ENCODE results near the gene GIGYF2.

Gene GIGYF2

DNA sequence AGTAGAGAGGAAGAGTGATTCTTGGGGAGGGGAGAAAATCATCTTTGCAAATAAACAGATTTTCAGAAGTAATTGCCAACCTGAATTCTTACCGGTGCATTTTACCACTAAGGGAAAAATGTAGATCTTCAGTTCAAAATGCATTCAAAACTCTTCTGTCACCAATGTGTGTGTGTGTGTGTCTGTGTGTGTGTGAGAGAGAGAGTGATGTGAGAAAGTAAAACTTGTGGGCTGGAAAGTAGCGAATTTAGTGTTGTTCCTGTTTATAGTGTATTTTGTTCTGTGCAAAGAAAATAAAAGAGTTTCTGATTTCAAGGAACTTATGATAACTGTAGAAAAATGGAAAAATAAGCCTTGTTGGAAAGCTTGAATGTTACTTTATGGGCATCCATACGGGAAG, 52.2 kb downstream of the GIGYF2 start:
- H4K20me1 ChIP-seq (ENCODE audit: insufficient read depth, low read length) = no peaks in the 10 kb centered on the region
- H3K27me3 ChIP-seq (replicated peaks; ENCODE audit: insufficient read depth, low read length) = no peaks in the 10 kb centered on the region
- no peak overlapping the region for H3K4me2 ChIP-seq (ENCODE audit: low read depth, low read length)
- no peaks in the 10 kb centered on the region for H3K4me1 ChIP-seq (ENCODE audit: low read length)
- H3K4me3 ChIP-seq (ENCODE audit: low read length) = no peak overlapping the region
- H3K27ac ChIP-seq (ENCODE audit: low read length) = no peak overlapping the region
- 0 out of 2 replicates have a peak, but pooled peaks cover 2% of the 10 kb centered on the region for H3K79me2 ChIP-seq (ENCODE audit: low read length)
- H3K9me2 ChIP-seq (replicated peaks; ENCODE audit: insufficient read depth, low read length) = no peaks in the 10 kb centered on the region
- DNase-seq = no peak
- peaks cover 4% of the 10 kb centered on the region; the same call in 1 of the 2 replicates for H3K36me3 ChIP-seq (replicated peaks; ENCODE audit: insufficient read depth, low read length)
- no peak for TF ChIP-seq EZH2phosphoT487 (IDR thresholded peaks at IDR 0.05; ENCODE audit: low read length)
- TF ChIP-seq EZH2 (optimal IDR thresholded peaks at IDR 0.05; ENCODE audit: low read depth, low read length) = no peak
- TF ChIP-seq CTCF (IDR thresholded peaks at IDR 0.05; ENCODE audit: low read length) = no peak
- H3K9ac ChIP-seq (ENCODE audit: low read length) = no peak overlapping the region
- H2AFZ ChIP-seq (ENCODE audit: low read length) = no peak overlapping the region
- no peaks in the 10 kb centered on the region for H3F3A ChIP-seq (ENCODE audit: insufficient read depth, low read length)
- H3K9me3 ChIP-seq (replicated peaks; ENCODE audit: insufficient read depth, low read length) = no peaks in the 10 kb centered on the region

DNA sequence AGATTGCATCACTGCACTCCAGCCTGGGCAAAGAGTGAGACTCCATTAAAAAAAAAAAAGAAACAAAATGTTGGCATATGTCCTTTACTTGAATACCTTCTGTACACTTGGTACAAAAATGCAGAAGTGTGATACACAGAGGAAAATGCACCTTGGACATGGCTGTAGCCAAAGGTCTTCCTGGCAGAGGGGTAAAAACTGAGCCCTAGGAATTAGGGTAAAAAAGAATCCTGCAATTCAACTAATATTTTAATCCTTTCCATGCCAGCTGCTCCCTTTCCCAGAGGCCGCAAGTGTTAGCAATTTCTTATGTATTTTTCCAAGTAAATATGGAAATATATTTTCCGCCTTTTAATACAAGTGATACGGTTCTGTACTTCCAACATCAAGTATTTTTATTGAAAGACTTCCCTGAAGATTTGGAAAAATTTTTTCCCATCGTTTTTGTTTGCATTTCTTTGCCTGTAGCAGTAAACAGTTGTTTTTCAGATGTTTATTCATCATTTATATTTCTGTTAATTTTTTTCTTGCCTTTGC, 53.1 kb downstream of the GIGYF2 start:
- H3K79me2 ChIP-seq (ENCODE audit: low read length) = 0 out of 2 replicates have a peak, but pooled peaks cover 2% of the 10 kb centered on the region
- no peaks in the 10 kb centered on the region for H3K27me3 ChIP-seq (replicated peaks; ENCODE audit: insufficient read depth, low read length)
- H3K9me2 ChIP-seq (replicated peaks; ENCODE audit: insufficient read depth, low read length) = no peaks in the 10 kb centered on the region
- no peaks in the 10 kb centered on the region for H3K9me3 ChIP-seq (replicated peaks; ENCODE audit: insufficient read depth, low read length)
- no peak overlapping the region for H2AFZ ChIP-seq (ENCODE audit: low read length)
- no peak overlapping the region for H3K9ac ChIP-seq (ENCODE audit: low read length)
- H3K4me3 ChIP-seq (ENCODE audit: low read length) = no peak overlapping the region
- peaks cover 4% of the 10 kb centered on the region; the same call in 1 of the 2 replicates for H3K36me3 ChIP-seq (replicated peaks; ENCODE audit: insufficient read depth, low read length)
- H3K4me1 ChIP-seq (ENCODE audit: low read length) = no peaks in the 10 kb centered on the region
- no peaks in the 10 kb centered on the region for H3F3A ChIP-seq (ENCODE audit: insufficient read depth, low read length)
- no peak for DNase-seq
- H4K20me1 ChIP-seq (ENCODE audit: insufficient read depth, low read length) = no peaks in the 10 kb centered on the region
- H3K27ac ChIP-seq (ENCODE audit: low read length) = no peak overlapping the region
- TF ChIP-seq EZH2 (optimal IDR thresholded peaks at IDR 0.05; ENCODE audit: low read depth, low read length) (no peak), EZH2phosphoT487 (IDR thresholded peaks at IDR 0.05; ENCODE audit: low read length) (no peak), CTCF (IDR thresholded peaks at IDR 0.05; ENCODE audit: low read length) (no peak)
- H3K4me2 ChIP-seq (ENCODE audit: low read depth, low read length) = no peak overlapping the region

DNA sequence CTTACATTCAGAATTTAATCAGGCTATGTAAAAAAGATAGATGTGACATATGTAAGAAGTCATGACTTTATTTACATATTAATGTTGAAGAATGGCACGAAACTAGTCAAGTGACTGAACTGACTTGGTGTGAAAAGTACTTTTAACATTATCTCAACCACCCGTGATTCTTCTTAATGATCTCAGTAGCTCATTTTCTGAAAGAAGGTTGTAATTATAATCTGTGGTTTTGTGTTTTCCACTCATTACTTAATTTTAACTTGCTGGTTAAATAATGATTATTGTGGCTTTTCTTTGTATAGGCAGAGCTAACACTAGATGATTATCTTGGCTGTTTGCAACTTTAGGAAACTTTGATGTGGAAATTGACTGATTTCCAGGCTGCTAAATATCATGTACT, 60.8 kb downstream of the GIGYF2 start:
- no peak for DNase-seq
- Histone ChIP-seq H3K4me1 (ENCODE audit: low read length) (no peaks in the 10 kb centered on the region), H3K27ac (ENCODE audit: low read length) (no peak overlapping the region), H4K20me1 (ENCODE audit: insufficient read depth, low read length) (no peaks in the 10 kb centered on the region), H3K4me3 (ENCODE audit: low read length) (no peak overlapping the region), H3K9ac (ENCODE audit: low read length) (no peak overlapping the region), H3K9me2 (replicated peaks; ENCODE audit: insufficient read depth, low read length) (no peaks in the 10 kb centered on the region), H3K27me3 (replicated peaks; ENCODE audit: insufficient read depth, low read length) (no peaks in the 10 kb centered on the region), H3K9me3 (replicated peaks; ENCODE audit: insufficient read depth, low read length) (no peaks in the 10 kb centered on the region), H3F3A (ENCODE audit: insufficient read depth, low read length) (no peaks in the 10 kb centered on the region), H2AFZ (ENCODE audit: low read length) (no peak overlapping the region), H3K4me2 (ENCODE audit: low read depth, low read length) (no peak overlapping the region), H3K36me3 (replicated peaks; ENCODE audit: insufficient read depth, low read length) (no peaks in the 10 kb centered on the region; the same call in 1 of the 2 replicates), H3K79me2 (ENCODE audit: low read length) (0 out of 2 replicates have a peak, but pooled peaks cover 2% of the 10 kb centered on the region)
- TF ChIP-seq EZH2phosphoT487 (IDR thresholded peaks at IDR 0.05; ENCODE audit: low read length) (no peak), CTCF (IDR thresholded peaks at IDR 0.05; ENCODE audit: low read length) (no peak), EZH2 (optimal IDR thresholded peaks at IDR 0.05; ENCODE audit: low read depth, low read length) (no peak)
